Smooth muscle cell (in vitro differentiated cells): ENCODE results near the gene NTN5. TPM values are rescaled to one million over a fixed set of nuclear protein-coding genes. Genes with fewer than 3 reads are reported as not detected.
A peak's percentile ranks its signal among the peaks of the same experiment; 100 is the strongest.
"Not testable (repeated sequence)": the region's sequence is repeated elsewhere in the genome, so short reads cannot be mapped to it uniquely, and the experiment has no call there.

ENCODE experiments used
- DNase-seq: peaks from one replicate; lab custom pipeline; 2025; ENCODE audit not compliant: unreplicated experiment; lab: John Stamatoyannopoulos, UW
- H2AFZ ChIP-seq: fragments of 200-600 bp; sonication (generic); 2 replicates; pipeline ENCODE4 v1.6.0; 2016; ENCODE audit warnings: antibody characterized with exemption, low read depth, mild to moderate bottlenecking
- H3F3A ChIP-seq: fragments of 200-600 bp; sonication (generic); 2 replicates; pipeline ENCODE4 v1.6.0; 2017; ENCODE audit warnings: antibody characterized with exemption, low read depth
- H3K27ac ChIP-seq: fragments of 200-600 bp; sonication (generic); 2 replicates; pipeline ENCODE4 v1.5.1; 2016; ENCODE audit warnings: low read depth, mild to moderate bottlenecking
- H3K27me3 ChIP-seq: fragments of 200-600 bp; sonication (generic); 2 replicates; pipeline ENCODE4 v1.6.1; 2016; ENCODE audit warnings: low read depth, mild to moderate bottlenecking
- H3K36me3 ChIP-seq: fragments of 200-600 bp; sonication (generic); 2 replicates; pipeline ENCODE4 v1.5.1; 2016; ENCODE audit warnings: low read depth
- H3K4me1 ChIP-seq: fragments of 200-600 bp; sonication (generic); 2 replicates; pipeline ENCODE4 v1.5.1; 2016; ENCODE audit warnings: low read depth
- H3K4me2 ChIP-seq: fragments of 200-600 bp; sonication (generic); 2 replicates; pipeline ENCODE4 v1.6.0; 2016; ENCODE audit warnings: mild to moderate bottlenecking
- H3K4me3 ChIP-seq: fragments of 200-600 bp; sonication (generic); 2 replicates; pipeline ENCODE4 v1.5.1; 2016; ENCODE audit warnings: mild to moderate bottlenecking
- H3K79me2 ChIP-seq: fragments of 200-600 bp; sonication (generic); 2 replicates; pipeline ENCODE4 v1.6.0; 2016; ENCODE audit warnings: low read depth, mild to moderate bottlenecking
- H3K9ac ChIP-seq: fragments of 200-600 bp; sonication (generic); 2 replicates; pipeline ENCODE4 v1.6.0; 2016; ENCODE audit warnings: low read depth
- H3K9me3 ChIP-seq: fragments of 200-600 bp; sonication (generic); replicated peaks from 2 replicates; pipeline ENCODE4 v1.5.1; 2016; ENCODE audit warnings: low read depth
- H4K20me1 ChIP-seq: fragments of 200-600 bp; sonication (generic); 2 replicates; pipeline ENCODE4 v1.6.0; 2016; ENCODE audit warnings: low read depth
- CTCF ChIP-seq: fragments of 200-600 bp; sonication (generic); IDR thresholded peaks from 2 replicates; pipeline ENCODE4 v1.5.1; 2017; ENCODE audit warnings: borderline replicate concordance, mild to moderate bottlenecking, antibody characterized with exemption; ENCODE audit not compliant: insufficient read depth, poor library complexity, severe bottlenecking
- WGBS: methylation state at CpG from one replicate; pipeline ENCODE4 v1.1.7; 2016; ENCODE audit warnings: low lambda C conversion rate; 5-methylcytosine and 5-hydroxymethylcytosine counted together
- polyA plus RNA-seq: library from polyadenylated mRNA; unstranded; fragments of >200 nt; fragmentation: Nextera tagmentation; extraction: Ambion mirVana; gene quantifications from 2 replicates; pipeline ENCODE4 v1.2.1, GENCODE V29; 2016
- total RNA-seq: library from RNA; depleted of rRNA; stranded (reverse); fragments of >200 nt; gene quantifications from 2 replicates; pipeline ENCODE4 v1.2.3, GENCODE V29; 2014

The NTN5 gene
- total and polyA plus RNA-seq, 2 experiments from 2014 or later = 0.22 TPM; not detected in 1

GRCh38 chr19:48633148-48634035 is 39.4 kb downstream of the NTN5 start:
- Histone ChIP-seq H3K79me2 (no peaks in the 10 kb centered on the region), H3K9me3 (no peaks in the 10 kb centered on the region), H3K27me3 (peaks cover 6% of the 10 kb centered on the region), H3K4me3 (no peak overlapping the region), H2AFZ (no peak overlapping the region), H3F3A (peaks cover 10% of the 10 kb centered on the region), H3K36me3 (no peaks in the 10 kb centered on the region), H3K4me1 (peaks cover 15% of the 10 kb centered on the region), H4K20me1 (no peaks in the 10 kb centered on the region), H3K4me2 (no peak overlapping the region), H3K27ac (no peak overlapping the region), H3K9ac (no peak overlapping the region)
- DNase-seq = no peak
- TF ChIP-seq CTCF = no peak
- 92% methylated on average over 22 of the region's 22 CpGs for WGBS

GRCh38 chr19:48632692-48633147 is 40.1 kb downstream of the NTN5 start:
- Histone ChIP-seq H3K27me3 (peaks cover 6% of the 10 kb centered on the region), H3K4me3 (no peak overlapping the region), H3K27ac (no peak overlapping the region), H3K9me3 (no peaks in the 10 kb centered on the region), H2AFZ (no peak overlapping the region), H4K20me1 (no peaks in the 10 kb centered on the region), H3F3A (peaks cover 9% of the 10 kb centered on the region), H3K4me2 (no peak overlapping the region), H3K36me3 (no peaks in the 10 kb centered on the region), H3K4me1 (peaks cover 15% of the 10 kb centered on the region), H3K9ac (no peak overlapping the region), H3K79me2 (no peaks in the 10 kb centered on the region)
- TF ChIP-seq CTCF = no peak
- DNase-seq = no peak

- H3K4me3 ChIP-seq, H3K4me2 ChIP-seq, H4K20me1 ChIP-seq, H3K9ac ChIP-seq, H3K36me3 ChIP-seq, H3F3A ChIP-seq, H3K27ac ChIP-seq, H3K79me2 ChIP-seq, H3K27me3 ChIP-seq, DNase-seq, H2AFZ ChIP-seq, H3K9me3 ChIP-seq: not testable (repeated sequence)
- H3K4me1 ChIP-seq = peaks cover 15% of the 10 kb centered on the region
- 91% methylated on average over 11 of the region's 11 CpGs for WGBS
Measured at GRCh38 chr19:48632286-48632685, 40.5 kb downstream of the NTN5 start.

- Histone ChIP-seq H3F3A (peaks cover 5% of the 10 kb centered on the region), H3K9ac (no peak overlapping the region), H3K9me3 (no peaks in the 10 kb centered on the region), H3K79me2 (no peaks in the 10 kb centered on the region), H3K27ac (no peak overlapping the region), H3K27me3 (peaks cover 6% of the 10 kb centered on the region), H3K4me3 (peak overlapping the region; percentile 45), H3K4me2 (peak overlapping the region; percentile 93), H3K4me1 (peaks cover 15% of the 10 kb centered on the region), H3K36me3 (no peaks in the 10 kb centered on the region), H2AFZ (no peak overlapping the region), H4K20me1 (no peaks in the 10 kb centered on the region)
- TF ChIP-seq CTCF = no peak
- DNase-seq = no peak
- WGBS = 77% methylated on average over 3 of the region's 3 CpGs
Measured at GRCh38 chr19:48631225-48631624, 41.6 kb downstream of the NTN5 start.
